Peyer's patch (tissue), 4 donors: ENCODE data around the gene EYA4. TPM values are rescaled to one million over a fixed set of nuclear protein-coding genes. Genes with fewer than 3 reads are reported as not detected.

Source experiments
- DNase-seq, 3 donors: peaks; one replicate each; pipeline ENCODE4 v3.0.0-alpha.2; 2017 to 2019
- H3K27ac ChIP-seq, 4 donors: fragments of 200-600 bp; sonication (generic); one replicate each; pipeline ENCODE4 v1.5.1; 2016 to 2019
- H3K27me3 ChIP-seq, 2 donors: fragments of 200-600 bp; sonication (generic); one replicate each; pipeline ENCODE4 v1.5.1; 2019
- H3K36me3 ChIP-seq, 3 donors: fragments of 200-600 bp; sonication (generic); one replicate each; pipeline ENCODE4 v1.5.1; 2016 to 2019
- H3K4me1 ChIP-seq, 4 donors: fragments of 200-600 bp; sonication (generic); one replicate each; pipeline ENCODE4 v1.5.1; 2016 to 2019
- H3K4me3 ChIP-seq, 4 donors: fragments of 200-600 bp; sonication (generic); 1 replicate in 3 of 4; 2 replicates in 1 of 4; pipeline ENCODE4 v1.5.1; 2016 to 2019; ENCODE audit warnings: mild to moderate bottlenecking in 1 of 4
- H3K9me3 ChIP-seq, 4 donors: fragments of 200-600 bp; sonication (generic); one replicate each; pipeline ENCODE4 v1.5.1; 2016 to 2019; ENCODE audit warnings: mild to moderate bottlenecking in 1 of 4
- POLR2A ChIP-seq, 2 donors: fragments of 450-650 bp; IDR thresholded peaks; one replicate each; pipeline ENCODE4 v1.5.1; 2017; ENCODE audit warnings: antibody characterized with exemption in 2 of 2, mild to moderate bottlenecking in 2 of 2, moderate library complexity in 2 of 2
- total RNA-seq, 4 donors: library from RNA; depleted of rRNA; stranded (reverse); fragments of >200 nt; gene quantifications; one replicate each; pipeline ENCODE4 v1.1.0, GENCODE V29; 2016
- TF ChIP-seq, protein P1 (sequence below), 6 experiments: fragments of 450-650 bp in 4 of 6; fragments of 200-600 bp in 2 of 6; sonication (generic) in 1 of 6; IDR thresholded peaks; one replicate each; pipeline ENCODE4 v1.5.1; 2017 to 2019; ENCODE audit warnings: antibody characterized with exemption in 6 of 6, mild to moderate bottlenecking in 3 of 6, moderate library complexity in 1 of 6

EYA4 gene
- total RNA-seq, 4 donors from 2014 or later = 0.19 to 3.3 (median 1.3) TPM; not detected in 1

GRCh38 chr6:133251688-133252087 lies 10.5 kb downstream of the EYA4 start:
- TF ChIP-seq POLR2A (IDR thresholded peaks at IDR 0.05) = no peak
- TF ChIP-seq, protein P1, sequence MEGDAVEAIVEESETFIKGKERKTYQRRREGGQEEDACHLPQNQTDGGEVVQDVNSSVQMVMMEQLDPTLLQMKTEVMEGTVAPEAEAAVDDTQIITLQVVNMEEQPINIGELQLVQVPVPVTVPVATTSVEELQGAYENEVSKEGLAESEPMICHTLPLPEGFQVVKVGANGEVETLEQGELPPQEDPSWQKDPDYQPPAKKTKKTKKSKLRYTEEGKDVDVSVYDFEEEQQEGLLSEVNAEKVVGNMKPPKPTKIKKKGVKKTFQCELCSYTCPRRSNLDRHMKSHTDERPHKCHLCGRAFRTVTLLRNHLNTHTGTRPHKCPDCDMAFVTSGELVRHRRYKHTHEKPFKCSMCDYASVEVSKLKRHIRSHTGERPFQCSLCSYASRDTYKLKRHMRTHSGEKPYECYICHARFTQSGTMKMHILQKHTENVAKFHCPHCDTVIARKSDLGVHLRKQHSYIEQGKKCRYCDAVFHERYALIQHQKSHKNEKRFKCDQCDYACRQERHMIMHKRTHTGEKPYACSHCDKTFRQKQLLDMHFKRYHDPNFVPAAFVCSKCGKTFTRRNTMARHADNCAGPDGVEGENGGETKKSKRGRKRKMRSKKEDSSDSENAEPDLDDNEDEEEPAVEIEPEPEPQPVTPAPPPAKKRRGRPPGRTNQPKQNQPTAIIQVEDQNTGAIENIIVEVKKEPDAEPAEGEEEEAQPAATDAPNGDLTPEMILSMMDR (IDR thresholded peaks at IDR 0.05) = no peak
- Histone ChIP-seq H3K36me3 (no peaks in the 10 kb centered on the region), H3K9me3 (no peaks in the 10 kb centered on the region), H3K4me1 (no peaks in the 10 kb centered on the region), H3K4me3 (no peak overlapping the region), H3K27me3 (no peaks in the 10 kb centered on the region), H3K27ac (no peak overlapping the region)
- DNase-seq = no peak

DNA sequence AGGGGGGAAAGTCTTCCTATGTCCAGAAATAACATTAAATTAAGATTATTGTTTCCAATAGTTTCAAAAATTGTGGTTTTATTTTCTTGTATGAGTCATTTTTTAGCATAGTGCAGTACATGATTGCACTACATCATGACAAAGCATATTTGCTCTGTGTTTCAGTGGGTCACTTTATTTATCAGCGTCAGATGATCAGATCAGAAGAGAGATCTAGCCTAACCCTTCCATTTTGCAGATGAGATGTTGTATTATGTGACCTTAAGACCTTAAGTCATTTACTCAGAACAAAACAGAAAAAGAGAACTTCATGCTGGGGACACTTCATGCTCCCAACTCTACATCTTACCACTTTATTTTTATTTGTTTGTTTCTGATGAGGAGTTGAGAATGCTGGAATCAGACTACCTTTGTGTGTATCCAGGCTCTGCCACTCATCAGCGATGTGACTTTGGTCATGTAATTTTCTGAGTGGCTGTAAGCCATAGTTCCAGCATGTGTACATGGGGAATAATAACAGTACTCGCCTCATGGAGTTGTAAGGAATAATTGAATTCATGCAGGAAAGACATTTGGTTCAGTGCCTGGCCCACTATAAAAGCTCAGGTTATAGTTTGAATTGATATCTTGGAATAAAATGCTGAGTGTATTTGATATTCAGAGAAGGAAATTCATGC lies 13.5 kb downstream of the EYA4 start:
- no peaks in the 10 kb centered on the region for H3K9me3 ChIP-seq
- TF ChIP-seq POLR2A (IDR thresholded peaks at IDR 0.05) = no peak
- TF ChIP-seq, protein P1 (IDR thresholded peaks at IDR 0.05) = no peak
- no peak for DNase-seq
- H3K27me3 ChIP-seq = no peaks in the 10 kb centered on the region
- no peak overlapping the region for H3K4me3 ChIP-seq
- no peaks in the 10 kb centered on the region for H3K4me1 ChIP-seq
- H3K36me3 ChIP-seq = no peaks in the 10 kb centered on the region
- H3K27ac ChIP-seq = no peak overlapping the region

DNA sequence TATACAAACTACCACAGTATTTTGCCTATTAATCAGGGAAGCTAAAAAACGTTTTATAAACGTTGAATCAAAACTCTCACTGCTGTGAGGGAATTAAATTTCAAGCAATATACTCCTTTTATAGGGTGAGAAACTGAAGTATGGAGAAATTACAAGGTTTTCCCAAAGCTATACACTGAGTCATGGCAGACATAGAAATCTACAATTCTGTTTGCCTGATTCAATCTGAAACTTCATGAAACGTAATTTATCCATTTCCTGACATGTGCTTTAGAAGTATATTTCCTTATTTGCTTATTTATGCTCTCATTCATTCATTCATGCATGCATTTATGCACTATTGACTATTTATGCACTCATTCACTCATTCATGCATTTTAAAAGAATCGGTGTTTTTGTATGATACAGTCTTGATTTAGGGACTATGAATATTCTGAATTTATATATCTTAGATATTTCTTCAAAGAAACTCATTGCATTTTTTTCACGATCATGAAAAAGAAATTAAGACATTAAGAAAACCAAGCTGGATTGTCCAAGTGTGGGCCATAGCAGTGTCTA lies 16.5 kb downstream of the EYA4 start:
- no peak overlapping the region for H3K27ac ChIP-seq
- H3K4me1 ChIP-seq = no peaks in the 10 kb centered on the region
- no peak for DNase-seq
- TF ChIP-seq POLR2A (IDR thresholded peaks at IDR 0.05) = no peak
- TF ChIP-seq, protein P1 (IDR thresholded peaks at IDR 0.05) = no peak
- no peaks in the 10 kb centered on the region for H3K27me3 ChIP-seq
- H3K9me3 ChIP-seq = no peaks in the 10 kb centered on the region
- H3K4me3 ChIP-seq = no peak overlapping the region
- no peaks in the 10 kb centered on the region for H3K36me3 ChIP-seq

- Histone ChIP-seq H3K27ac (no peak overlapping the region), H3K9me3 (no peaks in the 10 kb centered on the region), H3K27me3 (no peaks in the 10 kb centered on the region), H3K36me3 (no peaks in the 10 kb centered on the region), H3K4me3 (no peak overlapping the region), H3K4me1 (no peaks in the 10 kb centered on the region)
- no peak for DNase-seq
- TF ChIP-seq, protein P1 (IDR thresholded peaks at IDR 0.05) = no peak
- TF ChIP-seq POLR2A (IDR thresholded peaks at IDR 0.05) = no peak
These were observed 18.4 kb downstream of the EYA4 start for GRCh38 chr6:133259561-133259960.

DNA sequence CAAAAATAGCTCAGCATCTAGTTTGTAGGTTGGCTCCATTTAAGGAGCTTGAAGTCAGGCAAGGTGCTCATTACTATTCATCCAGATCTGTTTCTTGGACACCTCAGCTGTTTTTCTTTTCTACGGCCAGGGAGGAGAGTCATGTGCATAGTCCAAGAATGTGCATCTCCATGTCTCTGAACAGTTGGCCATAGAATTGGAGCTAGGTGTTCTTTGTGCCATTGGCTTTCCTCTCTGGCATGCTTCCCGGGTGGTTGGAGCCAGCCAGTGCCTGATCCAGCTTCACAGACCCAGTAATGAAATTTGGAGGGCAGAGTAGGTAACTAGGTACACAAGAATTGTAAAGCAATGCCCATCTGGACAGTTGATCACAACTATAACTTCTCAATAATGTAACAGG lies 21.6 kb downstream of the EYA4 start:
- no peak for DNase-seq
- H3K4me1 ChIP-seq = no peaks in the 10 kb centered on the region
- no peaks in the 10 kb centered on the region for H3K9me3 ChIP-seq
- H3K27me3 ChIP-seq = no peaks in the 10 kb centered on the region
- TF ChIP-seq POLR2A (IDR thresholded peaks at IDR 0.05) = no peak
- TF ChIP-seq, protein P1 (IDR thresholded peaks at IDR 0.05) = no peak
- no peak overlapping the region for H3K27ac ChIP-seq
- H3K36me3 ChIP-seq = no peaks in the 10 kb centered on the region
- H3K4me3 ChIP-seq = no peak overlapping the region
